Lower lobe of right lung (tissue), 2 donors: ENCODE measurements around the gene CACNA1D. TPM values are rescaled to one million over a fixed set of nuclear protein-coding genes. Genes with fewer than 3 reads are reported as not detected.

ENCODE experiments used
- ATAC-seq, 2 donors: fragments of 200-7000 bp; cut with Tn5 transposase; one replicate each; pipeline ENCODE4 v1.9.1; 2020 to 2022; ENCODE audit warnings: mild to moderate bottlenecking in 2 of 2, moderate library complexity in 2 of 2
- DNase-seq: peaks from one replicate; pipeline ENCODE4 v3.0.0-alpha.2; 2020
- H3K27ac ChIP-seq: fragments of 200-600 bp; one replicate; pipeline ENCODE4 v1.8.0; 2022
- H3K27me3 ChIP-seq: fragments of 200-600 bp; one replicate; pipeline ENCODE4 v1.8.0; 2022; ENCODE audit warnings: low read depth
- H3K36me3 ChIP-seq: fragments of 200-600 bp; one replicate; pipeline ENCODE4 v1.8.0; 2022; ENCODE audit warnings: mild to moderate bottlenecking
- H3K4me1 ChIP-seq: fragments of 200-600 bp; one replicate; pipeline ENCODE4 v1.8.0; 2022
- H3K4me3 ChIP-seq: fragments of 200-600 bp; one replicate; pipeline ENCODE4 v1.8.0; 2022; ENCODE audit warnings: mild to moderate bottlenecking
- H3K9me3 ChIP-seq: fragments of 200-600 bp; one replicate; pipeline ENCODE4 v1.8.0; 2022
- intact Hi-C: fragments of 100-400 bp; cut with DNase I; formaldehyde crosslinking; loops from one replicate; pipeline ENCODE4 v1.11.0; 2022
- total RNA-seq: library from RNA; stranded (reverse); fragmentation: NEBNext Ultra II Directional; extraction: Animal tissue kit (Norgen Biotek cat#: 25700); gene quantifications from one replicate; pipeline ENCODE4 v1.2.1, GENCODE V29; 2021
- TF ChIP-seq, protein P1 (sequence below): fragments of 200-600 bp; IDR thresholded peaks from one replicate; pipeline ENCODE4 v1.8.0; 2022; ENCODE audit warnings: antibody characterized with exemption, mild to moderate bottlenecking
- donor health status: DM: no; HTN: yes; CAD: no; lungs with severe emphysema.

CACNA1D gene
- total RNA-seq, 1 donor from 2014 or later, result 33.6 TPM

DNA sequence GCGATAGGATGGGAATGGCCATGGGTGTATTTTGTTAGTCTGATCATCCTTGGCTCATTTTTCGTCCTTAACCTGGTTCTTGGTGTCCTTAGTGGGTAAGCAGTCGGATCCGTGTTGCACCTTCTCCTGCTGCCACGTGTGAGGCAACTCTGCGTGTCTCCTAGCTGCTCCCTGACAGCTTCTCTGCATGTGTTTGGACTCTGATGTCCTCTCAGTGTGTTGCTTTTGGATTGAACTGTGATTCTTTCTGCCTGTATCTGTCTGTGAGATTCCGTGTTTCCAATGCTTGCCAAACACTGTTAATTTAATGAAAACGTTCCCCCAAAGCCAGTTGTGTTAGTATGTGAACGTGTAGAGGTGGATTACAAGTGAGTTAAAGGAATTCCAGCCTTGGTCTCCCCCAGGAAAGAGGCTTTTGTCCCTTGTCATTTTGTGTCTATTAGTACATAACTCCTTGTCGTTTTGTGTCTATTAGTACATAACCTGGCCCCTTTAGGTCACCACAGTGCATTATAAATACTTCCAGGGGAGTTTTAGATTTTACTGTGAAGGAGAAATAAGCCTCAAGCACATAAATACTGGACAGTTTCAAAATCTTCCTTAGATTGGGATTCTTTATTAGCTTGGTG lies 179.4 kb downstream of the CACNA1D start:
- H3K36me3 ChIP-seq, result no peaks in the 10 kb centered on the region
- peaks cover 12% of the 10 kb centered on the region for H3K4me1 ChIP-seq
- peak overlapping the region; percentile 8 for H3K27ac ChIP-seq
- no peak overlapping the region for H3K4me3 ChIP-seq
- TF ChIP-seq, protein P1, sequence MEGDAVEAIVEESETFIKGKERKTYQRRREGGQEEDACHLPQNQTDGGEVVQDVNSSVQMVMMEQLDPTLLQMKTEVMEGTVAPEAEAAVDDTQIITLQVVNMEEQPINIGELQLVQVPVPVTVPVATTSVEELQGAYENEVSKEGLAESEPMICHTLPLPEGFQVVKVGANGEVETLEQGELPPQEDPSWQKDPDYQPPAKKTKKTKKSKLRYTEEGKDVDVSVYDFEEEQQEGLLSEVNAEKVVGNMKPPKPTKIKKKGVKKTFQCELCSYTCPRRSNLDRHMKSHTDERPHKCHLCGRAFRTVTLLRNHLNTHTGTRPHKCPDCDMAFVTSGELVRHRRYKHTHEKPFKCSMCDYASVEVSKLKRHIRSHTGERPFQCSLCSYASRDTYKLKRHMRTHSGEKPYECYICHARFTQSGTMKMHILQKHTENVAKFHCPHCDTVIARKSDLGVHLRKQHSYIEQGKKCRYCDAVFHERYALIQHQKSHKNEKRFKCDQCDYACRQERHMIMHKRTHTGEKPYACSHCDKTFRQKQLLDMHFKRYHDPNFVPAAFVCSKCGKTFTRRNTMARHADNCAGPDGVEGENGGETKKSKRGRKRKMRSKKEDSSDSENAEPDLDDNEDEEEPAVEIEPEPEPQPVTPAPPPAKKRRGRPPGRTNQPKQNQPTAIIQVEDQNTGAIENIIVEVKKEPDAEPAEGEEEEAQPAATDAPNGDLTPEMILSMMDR, result no peak
- intact Hi-C loops, result no loop called here
- DNase-seq, result no peak
- H3K27me3 ChIP-seq, result no peaks in the 10 kb centered on the region
- no peak for ATAC-seq
- no peaks in the 10 kb centered on the region for H3K9me3 ChIP-seq

DNA sequence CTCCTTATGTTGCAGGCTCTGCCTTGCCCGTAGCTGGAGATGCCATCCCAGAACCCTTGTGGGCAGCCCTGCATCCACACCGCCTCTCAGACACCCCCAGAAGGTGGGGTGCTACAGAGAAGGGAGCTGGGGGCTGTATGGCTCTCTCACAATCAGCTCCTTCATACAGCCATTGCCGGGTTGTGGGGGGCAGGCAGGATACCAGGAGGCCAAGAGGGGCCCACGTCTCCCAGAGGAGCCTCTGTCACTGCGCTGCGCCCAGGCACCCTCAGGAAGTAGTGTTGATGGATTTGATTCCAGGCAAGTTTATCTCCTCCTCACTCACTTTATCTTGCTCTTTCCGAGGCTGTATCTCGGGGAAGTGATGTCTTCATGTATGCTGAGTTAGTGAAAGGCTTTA lies 180.2 kb downstream of the CACNA1D start:
- ATAC-seq, result no peak
- TF ChIP-seq, protein P1, result no peak
- no peaks in the 10 kb centered on the region for H3K36me3 ChIP-seq
- no peaks in the 10 kb centered on the region for H3K27me3 ChIP-seq
- H3K4me3 ChIP-seq, result no peak overlapping the region
- intact Hi-C loops, result no loop called here
- peak overlapping the region; percentile 8 for H3K27ac ChIP-seq
- no peaks in the 10 kb centered on the region for H3K9me3 ChIP-seq
- H3K4me1 ChIP-seq, result peaks cover 12% of the 10 kb centered on the region
- no peak for DNase-seq

DNA sequence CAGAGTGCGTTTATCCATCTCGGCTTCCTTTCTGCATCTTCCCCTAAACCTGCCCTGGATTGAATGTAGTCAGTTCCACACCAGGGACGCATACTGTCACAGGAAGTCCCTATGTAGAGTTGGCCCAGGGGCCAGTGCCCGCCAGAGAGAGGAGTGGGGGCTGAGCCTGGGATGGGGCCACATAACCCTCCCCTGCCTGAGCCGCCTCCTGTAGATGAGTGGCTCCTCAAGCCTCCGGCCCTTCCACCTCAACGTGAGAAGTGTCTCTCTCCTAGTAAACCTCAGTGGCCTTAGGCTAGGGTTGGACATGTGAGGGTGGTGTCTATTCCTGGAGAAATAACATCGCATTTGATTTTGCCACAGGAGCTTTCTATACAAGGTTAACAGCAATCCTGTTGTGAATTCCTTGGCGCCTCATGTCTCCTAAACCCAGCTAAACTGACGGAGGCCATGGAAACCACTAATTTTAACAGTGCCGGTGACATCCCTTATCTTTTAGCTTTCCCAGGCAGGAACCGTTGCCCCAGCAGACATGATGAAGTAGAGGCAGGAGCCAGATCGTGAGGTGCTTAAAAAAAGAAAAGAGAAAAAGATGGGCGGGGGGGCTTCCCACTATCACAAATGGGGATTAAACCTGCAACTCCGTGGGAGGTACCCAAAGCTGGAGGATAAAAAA lies 180.7 kb downstream of the CACNA1D start:
- no peak for DNase-seq
- no peak for ATAC-seq
- no peaks in the 10 kb centered on the region for H3K9me3 ChIP-seq
- H3K4me1 ChIP-seq, result peaks cover 12% of the 10 kb centered on the region
- H3K27me3 ChIP-seq, result no peaks in the 10 kb centered on the region
- H3K27ac ChIP-seq, result no peak overlapping the region
- H3K4me3 ChIP-seq, result no peak overlapping the region
- TF ChIP-seq, protein P1, result no peak
- H3K36me3 ChIP-seq, result no peaks in the 10 kb centered on the region
- intact Hi-C loops, result no loop called here

DNA sequence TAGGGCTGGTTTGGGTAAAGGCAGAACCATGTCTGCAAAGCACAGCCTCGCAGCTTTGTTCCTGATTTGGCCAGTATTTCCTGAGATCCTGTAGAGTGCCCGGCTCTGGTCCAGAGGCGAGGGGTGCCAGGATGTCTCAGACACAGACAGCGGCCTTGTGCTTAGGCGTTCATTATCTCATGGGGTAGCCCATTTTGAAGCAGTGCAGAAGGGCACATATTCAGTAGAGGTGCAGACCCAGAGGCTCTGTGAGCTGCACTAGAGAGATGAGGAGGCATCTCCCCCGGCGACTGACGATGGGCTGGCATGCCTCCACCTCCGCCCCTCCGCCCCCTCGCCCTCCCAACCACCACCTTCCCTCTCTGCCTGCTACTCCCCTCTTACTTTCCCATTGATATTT lies 181.5 kb downstream of the CACNA1D start:
- DNase-seq (no peak), ATAC-seq (no peak)
- H3K27me3 ChIP-seq, result no peaks in the 10 kb centered on the region
- intact Hi-C loops, result no loop called here
- TF ChIP-seq, protein P1, result no peak
- H3K4me1 ChIP-seq, result peaks cover 12% of the 10 kb centered on the region
- no peaks in the 10 kb centered on the region for H3K9me3 ChIP-seq
- H3K36me3 ChIP-seq, result no peaks in the 10 kb centered on the region
- H3K27ac ChIP-seq, result no peak overlapping the region
- H3K4me3 ChIP-seq, result no peak overlapping the region

DNA sequence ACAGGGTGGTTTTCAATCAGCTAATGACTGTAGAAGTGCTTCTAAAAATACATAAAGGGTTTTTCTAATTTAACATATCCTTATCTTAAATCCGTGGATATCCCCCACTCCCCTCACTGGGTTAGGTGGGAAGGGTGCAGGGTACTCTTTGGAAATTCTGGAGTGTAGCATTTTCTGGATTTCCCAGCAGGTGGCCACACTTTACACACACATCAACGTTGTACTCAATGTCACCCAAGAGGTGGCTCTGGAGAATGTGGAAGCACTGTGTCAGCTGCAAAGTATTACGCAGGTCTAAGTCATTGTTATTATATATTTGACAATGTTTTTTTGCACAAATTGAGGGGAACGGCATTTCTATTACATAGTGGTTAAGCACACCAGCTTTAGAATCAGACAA lies 183.0 kb downstream of the CACNA1D start:
- Histone ChIP-seq H3K36me3 (no peaks in the 10 kb centered on the region), H3K27me3 (no peaks in the 10 kb centered on the region), H3K27ac (no peak overlapping the region), H3K4me3 (no peak overlapping the region), H3K4me1 (no peaks in the 10 kb centered on the region), H3K9me3 (no peaks in the 10 kb centered on the region)
- DNase-seq, result no peak
- TF ChIP-seq, protein P1, result peak; percentile 27
- intact Hi-C loops, result no loop called here
- ATAC-seq, result peak; percentile 65 to 77
